HG02642 (cell line): ENCODE measurements around the gene C1GALT1C1.
"Not testable (repeated sequence)": the region's sequence is repeated elsewhere in the genome, so short reads cannot be mapped to it uniquely, and the experiment has no call there.

Experiments
- ATAC-seq: cut with Tn5 transposase; IDR thresholded peaks from one replicate; pipeline ENCODE4 v1.9.1; 2021; ENCODE audit warnings: mild to moderate bottlenecking; ENCODE audit not compliant: unreplicated experiment, poor library complexity

C1GALT1C1 gene

DNA sequence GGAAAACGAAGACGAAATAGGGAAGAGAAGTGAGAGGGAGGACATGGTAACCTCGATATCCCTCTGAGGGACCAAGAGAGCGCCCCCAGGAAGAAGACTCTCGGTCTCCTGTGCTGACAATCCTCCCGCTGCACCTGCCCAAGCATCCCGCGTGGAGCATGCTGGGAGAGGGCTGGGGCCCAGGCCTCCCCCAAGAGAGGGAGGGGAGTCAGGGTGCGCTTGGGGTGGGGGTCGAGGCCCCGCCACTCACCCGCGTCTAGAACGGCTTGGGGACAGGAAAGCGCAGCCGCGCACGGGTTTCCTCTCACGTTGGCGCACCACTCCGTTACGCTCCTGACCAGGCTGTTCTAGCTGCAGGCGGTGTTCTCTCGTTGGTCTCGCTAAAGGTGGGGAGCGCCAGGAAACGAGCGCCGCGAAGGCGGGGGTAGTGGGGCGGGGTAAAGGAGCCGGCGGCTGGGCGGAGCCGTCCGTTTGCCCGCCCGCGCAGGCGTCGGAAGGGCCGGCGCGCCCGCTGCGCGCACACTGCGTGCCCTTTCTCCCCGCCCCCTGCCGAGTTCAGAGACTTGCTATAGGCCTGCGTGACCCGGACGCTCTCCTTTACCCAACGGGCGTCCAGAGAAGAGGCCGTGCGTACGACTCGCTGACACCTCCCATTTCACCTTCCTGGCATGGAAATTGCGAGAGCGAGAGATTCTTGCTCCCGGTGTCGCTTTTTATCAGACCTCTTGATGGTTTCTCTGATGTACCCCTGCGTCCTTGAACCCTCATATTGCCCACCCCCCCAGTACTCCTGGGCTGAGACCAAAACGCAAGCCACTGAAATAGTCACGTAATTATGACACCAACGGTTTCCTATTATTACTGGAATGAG lies at the start of gene C1GALT1C1:
C1GALT1C1 (minus strand) TSS at position 388 of the 871 bp plus-strand sequence. CDS start 2,888 bp downstream, outside the sequence.
- peak; percentile 98 for ATAC-seq

DNA sequence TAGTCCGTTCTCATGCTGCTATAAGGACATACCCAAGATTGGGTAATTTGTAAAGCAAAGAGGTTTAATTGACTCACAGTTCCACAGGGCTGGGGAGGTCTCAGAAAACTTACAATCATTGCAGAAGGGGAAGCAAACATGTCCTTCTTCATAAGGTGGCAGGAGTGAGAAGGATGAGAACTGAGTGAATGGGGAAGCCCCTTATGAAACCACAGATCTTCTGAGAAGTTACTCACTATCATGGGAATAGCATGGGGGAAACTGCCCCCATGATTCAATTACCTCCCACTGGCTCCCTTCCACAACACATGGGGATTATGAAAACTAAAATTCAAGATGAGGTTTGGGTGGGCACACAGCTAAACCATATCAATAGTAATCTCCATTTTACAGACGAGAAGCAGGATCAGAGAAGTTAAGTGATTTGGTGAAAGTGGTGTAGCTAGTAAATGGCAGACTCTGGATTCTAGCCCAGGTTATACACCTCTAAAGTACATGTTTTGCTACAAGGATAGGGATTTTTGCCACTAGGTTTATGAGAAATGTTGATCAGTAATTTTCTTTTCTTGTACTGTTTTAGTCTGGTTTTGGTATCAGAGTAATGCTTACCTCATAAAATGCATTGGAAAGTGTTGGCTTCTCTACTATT lies 47.3 kb upstream of the C1GALT1C1 start:
- ATAC-seq, result no peak

GRCh38 chrX:120672841-120673530 lies 43.1 kb upstream of the C1GALT1C1 start:
- ATAC-seq, result no peak

DNA sequence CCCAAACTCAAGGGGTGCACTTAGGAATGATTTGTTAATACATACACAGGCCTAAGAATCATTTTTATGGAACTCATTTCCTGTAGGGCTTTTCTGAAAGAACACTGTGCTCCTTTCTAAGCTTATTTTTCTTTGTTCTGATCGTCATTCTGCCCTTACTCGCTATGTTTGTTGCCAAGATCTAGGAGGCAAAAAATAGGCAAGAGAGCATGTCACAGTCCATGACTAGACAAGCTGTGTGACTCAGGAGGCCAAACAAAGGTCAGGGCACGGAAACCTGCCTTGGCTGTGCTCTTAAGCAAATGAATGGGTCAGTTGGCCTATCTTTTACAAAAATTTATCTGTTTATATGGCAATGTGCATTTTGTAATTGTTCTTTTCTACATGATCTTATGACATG lies 42.5 kb upstream of the C1GALT1C1 start:
- ATAC-seq, result no peak

GRCh38 chrX:120671963-120672362 lies 42.1 kb upstream of the C1GALT1C1 start:
- no peak for ATAC-seq

DNA sequence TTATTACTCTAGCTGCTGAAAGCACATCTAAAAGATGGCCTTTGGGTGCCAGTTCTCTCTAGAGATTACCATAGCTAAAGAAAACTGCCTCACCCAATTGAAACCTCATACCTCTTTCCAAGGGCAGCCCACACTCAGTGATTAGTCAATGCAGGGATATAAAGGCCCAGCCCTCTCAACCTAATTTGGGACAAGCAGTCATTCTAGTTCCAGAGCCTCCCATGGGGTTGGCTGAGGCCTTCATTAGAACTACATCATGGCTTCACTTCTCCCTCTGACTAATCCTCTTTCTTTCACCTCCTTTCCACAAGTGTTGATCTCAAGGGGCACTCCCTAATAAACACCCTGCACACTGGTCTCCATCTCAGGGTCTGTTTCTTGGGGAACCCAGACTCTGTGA lies 38.5 kb upstream of the C1GALT1C1 start:
- no peak for ATAC-seq

- not testable (repeated sequence) for ATAC-seq
These were observed 34.7 kb upstream of the C1GALT1C1 start for GRCh38 chrX:120664535-120664934.

DNA sequence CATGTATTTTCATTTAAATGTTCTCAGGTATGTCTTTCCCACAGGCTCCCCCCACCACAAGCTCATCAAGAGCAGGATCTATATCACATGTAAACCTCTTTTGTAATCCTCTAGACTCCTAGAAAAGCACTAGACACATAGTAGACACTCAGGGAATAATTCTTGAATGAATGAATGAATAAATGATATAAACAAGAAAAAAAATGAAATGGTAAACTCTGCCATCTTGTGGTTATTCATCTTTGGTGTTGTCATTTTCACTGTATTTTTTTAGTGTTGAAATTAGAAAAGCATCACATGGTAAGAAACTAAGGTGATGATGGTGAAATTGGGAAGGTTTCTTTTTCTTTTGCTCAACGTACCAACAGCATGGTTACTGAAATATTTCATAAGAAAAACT lies 34.2 kb upstream of the C1GALT1C1 start:
- no peak for ATAC-seq

DNA sequence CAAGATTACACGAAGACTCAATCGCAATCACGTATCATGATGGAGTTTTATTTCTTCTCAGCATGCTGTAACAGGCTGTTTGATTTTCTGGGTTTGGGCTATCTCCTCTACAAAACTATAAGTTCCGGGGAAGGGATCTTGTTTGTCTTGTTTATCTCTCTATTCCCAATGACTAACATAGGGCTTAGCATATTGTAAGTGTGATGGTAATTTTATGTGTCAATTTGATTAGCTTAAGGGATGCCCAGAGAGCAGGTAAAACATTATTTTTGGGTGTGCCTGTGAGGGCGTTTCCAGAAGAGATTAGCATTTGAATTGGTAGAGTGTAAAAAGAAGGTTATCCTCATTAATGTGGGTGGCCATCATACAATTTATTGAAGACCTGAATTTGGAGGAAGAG lies 32.8 kb upstream of the C1GALT1C1 start:
- no peak for ATAC-seq

DNA sequence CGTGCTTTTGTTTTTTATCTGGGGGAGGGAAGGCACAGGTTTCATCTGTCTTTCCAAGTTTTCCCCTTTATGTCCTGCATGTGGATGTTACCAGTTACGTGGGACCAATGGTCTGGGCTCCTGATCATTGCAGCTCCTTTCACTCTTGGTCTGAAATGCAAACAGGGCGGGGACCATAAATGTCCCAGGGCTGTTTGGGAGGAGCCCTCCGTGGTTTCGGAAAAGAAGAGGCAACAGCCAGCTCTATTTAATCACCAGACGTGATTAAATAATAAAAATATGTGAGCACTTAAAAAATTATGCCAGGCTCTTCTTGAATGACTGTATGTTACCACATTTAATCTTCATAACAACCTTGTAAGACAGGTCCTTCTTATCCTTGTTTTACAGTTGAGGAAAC lies 30.8 kb upstream of the C1GALT1C1 start:
- no peak for ATAC-seq

DNA sequence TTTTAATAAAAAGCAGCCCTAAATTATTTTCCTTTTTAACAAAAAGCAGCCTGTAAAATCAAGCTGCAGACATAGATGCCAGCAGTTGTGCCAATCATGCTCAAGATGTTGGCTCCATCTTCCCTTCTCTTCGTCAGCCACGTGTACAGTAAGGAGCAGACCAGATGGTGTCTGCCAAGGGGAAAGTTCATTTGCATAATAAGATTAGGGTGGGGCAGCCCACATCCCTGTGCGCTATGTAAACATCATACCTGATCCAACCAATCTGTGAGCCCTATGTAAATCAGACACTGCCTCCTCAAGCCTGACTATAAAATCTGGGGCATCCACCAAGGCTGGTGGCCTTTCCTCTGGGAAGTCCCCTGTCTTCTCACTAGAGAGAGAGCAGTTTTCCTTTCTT lies 23.1 kb upstream of the C1GALT1C1 start:
- ATAC-seq, result no peak

- not testable (repeated sequence) for ATAC-seq
These were observed 22.4 kb upstream of the C1GALT1C1 start for GRCh38 chrX:120652256-120652655.

DNA sequence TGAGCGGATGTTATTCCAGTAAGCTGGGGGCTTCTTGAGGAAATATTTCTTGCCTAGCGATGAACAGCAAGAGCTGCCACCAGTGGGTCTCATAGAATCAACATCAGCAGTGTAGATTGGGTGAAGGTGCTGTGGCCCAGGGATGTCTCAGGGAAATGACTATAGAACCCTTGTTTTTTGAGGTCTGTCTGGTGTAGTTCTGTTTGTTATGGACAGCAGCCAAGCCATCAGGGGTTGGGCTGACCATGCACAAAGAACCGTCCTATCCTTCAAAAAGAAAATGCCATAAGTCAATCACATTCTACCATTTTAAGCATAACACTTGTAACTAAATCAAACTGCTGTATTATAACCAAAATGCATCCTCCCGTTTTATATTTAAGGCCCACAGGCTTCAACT lies 17.3 kb upstream of the C1GALT1C1 start:
- ATAC-seq, result no peak

GRCh38 chrX:120642871-120643270 lies 13.0 kb upstream of the C1GALT1C1 start:
- no peak for ATAC-seq

GRCh38 chrX:120638619-120639018 lies 8.8 kb upstream of the C1GALT1C1 start:
- no peak for ATAC-seq

DNA sequence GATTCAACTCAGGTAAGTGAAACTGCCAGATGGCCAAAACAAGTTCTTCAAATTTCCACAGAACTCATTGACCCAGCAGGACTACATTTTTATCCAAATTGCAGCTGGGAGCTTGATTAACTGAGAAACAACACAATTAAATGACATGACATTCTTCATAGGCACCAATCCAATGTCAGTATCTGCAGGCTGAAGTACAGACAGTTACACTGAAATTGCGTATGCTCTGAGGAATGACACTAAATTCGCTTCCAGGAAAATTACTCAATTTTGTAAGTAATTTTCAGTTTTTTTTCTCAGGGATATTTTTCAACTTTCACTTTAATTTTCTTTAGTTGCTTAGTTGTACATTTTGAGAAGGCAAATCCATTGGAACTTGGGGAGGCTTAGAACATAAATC lies 4.5 kb downstream of the C1GALT1C1 start:
- ATAC-seq, result no peak

DNA sequence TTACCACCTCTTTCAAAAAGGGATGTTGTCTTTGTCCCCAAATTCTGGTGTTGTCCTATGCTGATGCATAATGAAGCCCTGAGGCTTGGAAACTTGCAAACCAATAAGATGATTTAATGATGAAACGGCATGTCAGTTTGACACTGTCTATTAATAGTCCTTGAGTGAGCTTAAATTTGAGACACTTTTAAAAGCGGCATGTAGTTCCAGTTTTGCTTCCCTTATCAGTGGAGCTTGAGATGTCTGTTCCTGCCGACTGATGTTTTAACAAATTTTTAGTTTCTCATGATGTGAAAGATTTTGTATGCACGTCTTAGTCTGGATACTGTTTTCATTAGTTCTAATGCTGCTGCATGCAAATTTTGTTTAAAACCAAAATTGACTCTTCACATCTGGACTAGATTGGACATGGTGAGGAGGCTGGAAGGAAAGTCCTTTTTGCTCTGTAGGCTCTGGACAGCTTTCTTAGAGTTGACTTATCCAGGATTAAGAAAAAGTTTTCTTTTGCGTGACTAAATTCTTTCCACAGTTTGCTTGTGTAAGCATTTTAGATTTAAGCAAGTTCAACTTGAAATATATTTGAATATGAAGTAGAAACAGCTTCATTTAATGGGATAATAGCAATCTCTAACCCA lies 11.7 kb downstream of the C1GALT1C1 start:
- ATAC-seq, result peak; percentile 53

DNA sequence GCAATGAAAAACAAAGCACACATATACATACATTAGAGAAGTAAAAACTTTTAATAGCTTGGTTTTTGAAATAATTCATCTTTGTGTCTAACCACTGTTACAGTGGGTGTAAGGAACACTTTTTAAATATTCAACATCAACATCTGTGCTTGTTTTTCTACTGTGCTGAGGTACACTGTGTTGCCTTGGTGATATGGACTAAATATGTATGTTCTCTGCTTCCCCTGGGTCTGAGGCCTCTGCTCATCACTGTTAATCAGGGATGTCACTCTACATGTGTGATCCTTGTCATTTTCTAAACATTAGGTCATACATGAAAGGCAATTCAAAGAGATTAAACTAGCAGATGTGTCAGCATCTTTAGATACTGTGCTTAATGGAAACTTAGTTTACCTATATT lies 15.0 kb downstream of the C1GALT1C1 start:
- ATAC-seq, result no peak

- ATAC-seq, result no peak
These were observed 17.8 kb downstream of the C1GALT1C1 start for GRCh38 chrX:120612086-120612485.

- ATAC-seq, result peak; percentile 69
These were observed 25.5 kb downstream of the C1GALT1C1 start for GRCh38 chrX:120604361-120604782.
